22Rv1 (cell line): ENCODE results near the gene GGTLC2.
"Not testable (repeated sequence)": the region's sequence is repeated elsewhere in the genome, so short reads cannot be mapped to it uniquely, and the experiment has no call there.

Experiments
- CTCF ChIP-seq: fragments of 450-650 bp; IDR thresholded peaks from 2 replicates; pipeline ENCODE4 v1.5.1; 2017; ENCODE audit warnings: mild to moderate bottlenecking
- ZFX ChIP-seq: fragments of 450-650 bp; IDR thresholded peaks from 2 replicates; pipeline ENCODE4 v1.6.1; 2017; ENCODE audit warnings: antibody characterized with exemption, borderline replicate concordance

GRCh38 chr22:22652573-22652972 is 8.2 kb downstream of the GGTLC2 start:
- not testable (repeated sequence) for TF ChIP-seq CTCF, ZFX
